GM18502 (cell line): ENCODE results near the gene FBXW2.

Experiments
- ATAC-seq: cut with Tn5 transposase; IDR thresholded peaks from one replicate; pipeline ENCODE4 v1.9.1; 2021; ENCODE audit warnings: mild to moderate bottlenecking; ENCODE audit not compliant: unreplicated experiment, poor library complexity

The FBXW2 gene

GRCh38 chr9:120718316-120718715, 74.9 kb downstream of the FBXW2 start:
- ATAC-seq: no peak

DNA sequence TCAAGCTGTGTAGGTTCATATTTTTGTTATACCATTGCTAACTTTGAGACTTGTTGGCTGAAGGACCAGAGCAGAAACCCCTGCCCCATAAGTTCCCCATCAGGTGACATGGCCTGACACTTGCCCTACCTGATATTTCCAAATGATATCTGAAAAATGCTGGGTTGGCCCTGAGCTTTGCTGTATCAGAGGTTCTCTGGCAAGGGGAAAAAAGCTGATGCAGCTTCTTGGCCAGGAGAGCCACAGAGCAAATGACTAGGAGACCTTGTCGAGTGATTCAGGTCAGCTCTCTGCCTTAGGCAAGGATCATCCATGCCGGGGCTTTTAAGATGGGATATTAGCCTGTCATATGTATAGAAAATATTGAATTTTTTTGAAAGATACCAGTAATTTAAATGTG, 76.0 kb downstream of the FBXW2 start:
- no peak for ATAC-seq

DNA sequence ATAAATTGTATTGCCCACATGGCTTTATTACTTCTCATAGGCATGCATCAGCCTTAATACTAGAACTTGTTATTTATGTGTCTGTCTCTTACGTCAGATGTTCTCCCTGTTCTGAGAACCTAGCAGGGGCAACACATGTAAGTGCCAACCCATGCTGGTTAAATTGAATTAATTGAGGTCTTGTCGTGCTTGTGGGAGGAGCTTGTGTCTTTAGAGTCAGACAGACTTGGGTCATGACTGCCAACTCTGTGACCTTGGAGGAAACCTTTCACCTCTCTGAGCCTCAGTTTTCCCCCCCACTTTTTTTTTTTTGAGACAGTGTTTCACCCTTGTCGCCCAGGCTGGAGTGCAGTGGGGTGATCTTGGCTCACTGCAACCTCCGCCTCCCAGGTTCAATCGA, 76.7 kb downstream of the FBXW2 start:
- no peak for ATAC-seq

- ATAC-seq: no peak
Measured at GRCh38 chr9:120715389-120715924, 77.8 kb downstream of the FBXW2 start.

- ATAC-seq: peak; percentile 39
Measured at GRCh38 chr9:120714846-120715388, 78.3 kb downstream of the FBXW2 start.

GRCh38 chr9:120714088-120714845, 78.9 kb downstream of the FBXW2 start, which contains the start of gene MEGF9:
TSS of gene MEGF9 (minus strand) at chr9:120714470. CDS start at chr9:120714358, 112 bp downstream.
- ATAC-seq: peak; percentile 95

DNA sequence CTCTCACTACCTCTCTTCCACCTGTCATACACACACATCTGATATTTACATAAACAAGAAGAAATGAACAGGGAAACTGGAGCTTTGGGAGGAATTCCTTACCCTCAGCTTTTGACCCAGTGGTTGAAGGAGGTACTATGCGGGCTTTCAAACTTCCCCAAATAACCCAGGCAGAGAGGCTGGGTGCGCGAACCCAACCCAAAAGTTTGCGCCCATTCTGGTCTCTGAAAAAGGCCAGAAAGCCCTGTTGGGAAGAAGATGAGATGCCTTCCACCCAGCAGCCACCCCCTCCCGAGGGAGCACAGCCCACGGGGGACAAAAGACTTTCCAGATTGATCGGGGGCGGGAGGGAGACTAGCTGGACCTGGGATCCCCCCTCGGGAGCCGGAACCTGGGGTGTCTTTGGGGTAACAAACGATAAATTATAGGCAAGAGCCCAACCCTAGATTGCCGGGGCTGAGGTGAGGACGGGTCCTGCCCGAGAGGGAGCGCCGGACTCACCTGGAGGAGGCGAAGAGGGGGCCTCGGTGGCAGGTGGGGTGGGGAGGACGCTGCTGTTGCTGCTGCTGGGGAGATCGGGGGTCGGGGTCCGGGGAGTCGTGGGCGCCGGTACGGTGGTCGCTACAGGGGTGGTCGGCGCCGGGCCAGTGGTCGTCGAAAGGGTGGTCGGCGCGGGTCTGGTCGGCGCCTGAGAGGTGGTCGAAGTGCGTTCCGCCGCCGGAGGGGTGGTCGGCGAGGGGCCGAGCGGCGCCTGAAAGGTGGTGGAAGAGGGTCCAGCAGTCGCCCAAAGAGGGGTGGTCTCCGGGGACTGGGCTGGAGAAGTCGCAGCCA, 79.7 kb downstream of the FBXW2 start:
- ATAC-seq: no peak

GRCh38 chr9:120712539-120713031, 80.6 kb downstream of the FBXW2 start:
- ATAC-seq: no peak

- ATAC-seq: no peak
Measured at GRCh38 chr9:120711841-120712538, 81.2 kb downstream of the FBXW2 start.

GRCh38 chr9:120711354-120711753, 81.9 kb downstream of the FBXW2 start:
- no peak for ATAC-seq

DNA sequence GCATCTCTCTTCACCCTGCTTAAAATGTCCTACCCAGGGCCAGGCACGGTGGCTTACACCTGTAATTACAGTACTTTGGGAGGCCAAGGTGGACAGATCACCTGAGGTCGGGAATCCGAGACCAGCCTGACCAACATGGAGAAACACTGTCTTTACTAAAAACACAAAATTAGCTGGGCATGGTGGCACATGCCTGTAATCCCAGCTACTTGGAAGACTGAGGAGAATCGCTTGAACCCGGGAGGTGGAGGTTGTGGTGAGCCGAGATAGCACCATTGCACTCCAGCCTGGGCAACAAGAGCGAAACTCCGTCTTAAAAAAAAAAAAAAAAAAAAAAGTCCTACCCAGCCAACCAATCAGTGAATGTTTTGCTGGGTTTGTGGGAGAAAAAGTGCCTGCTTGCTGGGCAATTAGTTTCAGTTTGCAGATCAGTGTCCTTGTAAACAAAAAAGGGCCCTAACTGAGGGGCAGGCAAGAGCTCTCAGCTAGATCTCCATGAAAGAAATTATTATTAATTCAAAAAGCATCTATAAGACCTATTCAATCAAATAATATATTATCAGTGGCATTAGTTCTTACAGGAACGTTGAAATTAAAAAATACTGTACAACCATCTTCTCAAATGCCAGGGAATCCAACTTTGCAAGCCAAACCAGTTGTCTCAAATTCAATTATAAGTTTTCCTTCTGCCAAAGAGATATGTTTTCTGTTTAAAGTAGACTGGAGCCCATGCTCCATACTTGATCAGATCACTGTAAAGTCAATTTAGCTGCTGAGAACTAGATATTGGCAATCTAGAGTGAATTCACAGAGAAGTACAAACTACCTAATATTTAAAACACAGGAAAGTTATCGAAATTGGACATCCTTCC, 82.9 kb downstream of the FBXW2 start:
- ATAC-seq: no peak

DNA sequence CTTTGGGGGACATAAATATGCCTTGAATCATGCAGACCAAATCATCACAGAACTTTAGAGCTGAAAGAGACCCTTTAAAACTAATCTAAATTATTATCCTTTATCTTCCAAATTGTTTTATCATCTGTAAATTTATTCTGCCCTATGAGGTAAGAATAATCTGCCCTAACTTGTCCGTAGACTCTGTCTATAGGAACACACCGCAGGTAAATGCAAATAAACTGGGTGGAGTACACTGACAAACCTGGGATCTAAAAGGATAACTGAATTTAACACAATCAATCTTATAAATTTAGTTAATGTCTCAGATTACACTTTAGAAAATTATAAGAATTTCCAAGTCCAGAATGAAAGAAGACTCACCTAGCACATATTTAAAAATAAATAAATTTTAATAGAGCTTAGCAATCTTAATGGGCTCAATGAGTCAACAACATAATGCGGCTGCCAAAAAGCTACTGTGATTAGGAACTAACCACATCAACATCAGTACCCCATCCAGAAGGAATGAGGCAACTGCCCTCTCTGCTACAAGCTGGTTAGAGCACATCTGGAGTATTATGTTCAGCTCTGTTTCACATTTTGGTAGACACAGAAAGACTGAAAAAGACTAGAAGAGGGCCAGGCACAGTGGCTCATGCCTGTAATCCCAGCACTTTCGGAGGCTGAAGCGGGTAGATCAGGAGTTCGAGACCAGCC, 84.5 kb downstream of the FBXW2 start:
- ATAC-seq: no peak

GRCh38 chr9:120707170-120707569, 86.0 kb downstream of the FBXW2 start:
- no peak for ATAC-seq
